Activated CD8-positive, alpha-beta T cell treated with anti-CD3 and anti-CD28 coated beads, Interleukin-2, amount 10 ng/mL, durations not matched to agents 7 days and 5 days (primary cell): Measurements from ENCODE around the gene FCSK. TPM values are rescaled to one million over a fixed set of nuclear protein-coding genes. Genes with fewer than 3 reads are reported as not detected.

Experiments
- total RNA-seq, 2 experiments: library from RNA; stranded (reverse); gene quantifications; one replicate each; pipeline ENCODE4 v1.2.3, GENCODE V29; 2021

Gene FCSK
- total RNA-seq, 2 experiments from 2014 or later, result 17.3 to 18.8 TPM

Other genes starting within 250 kb of the FCSK start
- 10 to 100 TPM; 27.6 to 28.5 TPM for gene EXOSC6, start 202.7 kb upstream of the FCSK start, total RNA-seq
- 100 to 1,000 TPM in 1 of 2 experiments, 10 to 100 TPM in 1; 98.5 to 103 TPM for gene AARS1, start 165.1 kb upstream of the FCSK start, total RNA-seq
- gene DDX19B, start 155.4 kb upstream of the FCSK start, total RNA-seq, result 10 to 100 TPM; 28.8 to 32.6 TPM
- gene DDX19A, start 107.7 kb upstream of the FCSK start, total RNA-seq, result 10 to 100 TPM; 38.1 to 38.7 TPM
- 10 to 100 TPM; 34.1 to 39.0 TPM for gene ST3GAL2, start 15.5 kb upstream of the FCSK start, total RNA-seq
- 10 to 100 TPM; 62.1 to 71.3 TPM for gene COG4, start 69.0 kb downstream of the FCSK start, total RNA-seq
- gene SF3B3, start 69.2 kb downstream of the FCSK start, total RNA-seq, result 100 to 1,000 TPM; 399 to 420 TPM
- gene IL34, start 192.0 kb downstream of the FCSK start, total RNA-seq, result under 1 TPM; 0.13 to 0.42 TPM
- 1 to 10 TPM; 5.7 to 6.0 TPM for gene MTSS2, start 231.5 kb downstream of the FCSK start, total RNA-seq